RWPE2 (cell line): Measurements from ENCODE around the gene MT4.

ENCODE experiments used
- ATAC-seq: fragments of 200-7000 bp; cut with Tn5 transposase; 3 replicates; pipeline ENCODE4 v1.9.1; 2021; ENCODE audit warnings: low read depth
- DNase-seq: peaks from one replicate; pipeline ENCODE4 v3.0.0-alpha.2; 2020; ENCODE audit warnings: low spot score
- H3K27ac ChIP-seq: fragments of 450-650 bp; 2 replicates; pipeline ENCODE4 v1.5.1; 2017; ENCODE audit warnings: mild to moderate bottlenecking; ENCODE audit not compliant: poor library complexity, severe bottlenecking
- H3K27me3 ChIP-seq: fragments of 250-450 bp; sonication (Bioruptor Pico); 2 replicates; pipeline ENCODE4 v1.5.1; 2021; ENCODE audit warnings: mild to moderate bottlenecking, moderate library complexity; ENCODE audit not compliant: insufficient read depth, poor library complexity, severe bottlenecking
- H3K36me3 ChIP-seq: fragments of 250-450 bp; sonication (Bioruptor Pico); 2 replicates; pipeline ENCODE4 v1.5.1; 2020; ENCODE audit warnings: low read depth, mild to moderate bottlenecking, moderate library complexity
- H3K4me1 ChIP-seq: fragments of 250-450 bp; sonication (Bioruptor Pico); 2 replicates; pipeline ENCODE4 v1.5.1; 2021; ENCODE audit warnings: mild to moderate bottlenecking, moderate library complexity; ENCODE audit not compliant: insufficient read depth, poor library complexity, severe bottlenecking
- H3K4me3 ChIP-seq: fragments of 250-450 bp; sonication (Bioruptor Pico); 2 replicates; pipeline ENCODE4 v1.5.1; 2021; ENCODE audit warnings: mild to moderate bottlenecking, moderate library complexity; ENCODE audit not compliant: severe bottlenecking
- H3K9me3 ChIP-seq: fragments of 250-450 bp; sonication (Bioruptor Pico); 2 replicates; pipeline ENCODE4 v1.5.1; 2021; ENCODE audit warnings: mild to moderate bottlenecking, moderate library complexity; ENCODE audit not compliant: severe bottlenecking
- TF ChIP-seq, protein P1 (sequence below): fragments of 450-650 bp; IDR thresholded peaks from one replicate; pipeline ENCODE4 v1.5.1; 2017; ENCODE audit warnings: mild to moderate bottlenecking, moderate library complexity; ENCODE audit not compliant: poor library complexity, severe bottlenecking

MT4 gene

DNA sequence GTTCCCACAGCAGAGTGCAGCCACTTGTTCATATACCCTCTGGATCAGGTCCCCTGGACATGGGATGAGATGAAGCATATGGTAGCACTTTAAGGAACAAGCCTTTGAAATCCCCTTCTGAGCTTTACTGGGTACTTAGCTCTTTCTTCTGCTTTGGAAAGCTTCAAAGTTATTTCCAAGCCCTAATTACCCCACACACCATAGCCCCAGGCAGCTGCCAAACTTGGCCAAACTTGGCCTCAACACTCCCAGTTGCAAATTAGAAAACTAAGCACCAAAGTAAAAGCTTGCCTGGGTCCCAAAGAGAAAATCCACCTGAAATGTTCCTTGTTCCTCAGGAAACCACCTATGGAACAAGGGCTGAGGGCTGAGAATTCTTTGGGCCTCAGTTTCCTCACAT, 15.7 kb upstream of the MT4 start:
- no peak for DNase-seq
- no peak for ATAC-seq
- H3K4me3 ChIP-seq, result no peak overlapping the region
- H3K27me3 ChIP-seq, result no peaks in the 10 kb centered on the region
- H3K4me1 ChIP-seq, result peaks cover 22% of the 10 kb centered on the region
- TF ChIP-seq, protein P1, sequence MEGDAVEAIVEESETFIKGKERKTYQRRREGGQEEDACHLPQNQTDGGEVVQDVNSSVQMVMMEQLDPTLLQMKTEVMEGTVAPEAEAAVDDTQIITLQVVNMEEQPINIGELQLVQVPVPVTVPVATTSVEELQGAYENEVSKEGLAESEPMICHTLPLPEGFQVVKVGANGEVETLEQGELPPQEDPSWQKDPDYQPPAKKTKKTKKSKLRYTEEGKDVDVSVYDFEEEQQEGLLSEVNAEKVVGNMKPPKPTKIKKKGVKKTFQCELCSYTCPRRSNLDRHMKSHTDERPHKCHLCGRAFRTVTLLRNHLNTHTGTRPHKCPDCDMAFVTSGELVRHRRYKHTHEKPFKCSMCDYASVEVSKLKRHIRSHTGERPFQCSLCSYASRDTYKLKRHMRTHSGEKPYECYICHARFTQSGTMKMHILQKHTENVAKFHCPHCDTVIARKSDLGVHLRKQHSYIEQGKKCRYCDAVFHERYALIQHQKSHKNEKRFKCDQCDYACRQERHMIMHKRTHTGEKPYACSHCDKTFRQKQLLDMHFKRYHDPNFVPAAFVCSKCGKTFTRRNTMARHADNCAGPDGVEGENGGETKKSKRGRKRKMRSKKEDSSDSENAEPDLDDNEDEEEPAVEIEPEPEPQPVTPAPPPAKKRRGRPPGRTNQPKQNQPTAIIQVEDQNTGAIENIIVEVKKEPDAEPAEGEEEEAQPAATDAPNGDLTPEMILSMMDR, result no peak
- H3K27ac ChIP-seq, result no peak overlapping the region
- no peaks in the 10 kb centered on the region for H3K36me3 ChIP-seq
- H3K9me3 ChIP-seq, result no peaks in the 10 kb centered on the region

DNA sequence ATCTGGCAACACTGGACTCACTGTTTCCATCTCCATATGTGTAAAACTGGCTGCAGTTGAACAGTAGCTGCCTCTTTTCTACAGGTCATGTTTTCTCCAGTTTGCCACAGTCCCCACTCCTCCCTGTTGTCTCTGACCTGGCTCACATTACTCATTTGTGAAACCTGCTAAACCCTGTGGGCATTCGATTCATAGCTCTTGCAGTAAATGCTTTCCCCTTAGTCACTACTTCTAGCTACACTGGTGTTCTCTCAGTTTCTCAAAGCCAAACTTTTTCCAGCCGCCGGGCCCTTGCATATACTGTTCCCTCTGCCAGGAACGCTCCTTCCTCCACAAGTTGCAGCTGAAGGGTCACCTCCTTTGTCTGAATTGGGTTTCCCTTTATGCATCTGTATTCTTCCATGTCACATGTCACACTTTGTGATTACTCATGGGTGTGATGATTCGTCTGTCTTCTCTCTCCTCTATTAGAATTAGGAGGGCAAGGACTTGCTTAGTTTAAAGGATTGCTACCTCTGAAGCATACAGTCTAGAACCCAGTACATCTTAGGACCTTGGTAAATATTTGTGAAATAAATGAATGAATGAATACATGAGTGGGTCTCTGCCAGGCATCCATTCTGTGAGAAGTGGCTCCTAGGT, 15.0 kb upstream of the MT4 start:
- H3K4me1 ChIP-seq, result peaks cover 22% of the 10 kb centered on the region
- no peak for DNase-seq
- H3K9me3 ChIP-seq, result no peaks in the 10 kb centered on the region
- H3K4me3 ChIP-seq, result no peak overlapping the region
- H3K36me3 ChIP-seq, result no peaks in the 10 kb centered on the region
- no peaks in the 10 kb centered on the region for H3K27me3 ChIP-seq
- H3K27ac ChIP-seq, result no peak overlapping the region
- TF ChIP-seq, protein P1, result no peak
- no peak for ATAC-seq

DNA sequence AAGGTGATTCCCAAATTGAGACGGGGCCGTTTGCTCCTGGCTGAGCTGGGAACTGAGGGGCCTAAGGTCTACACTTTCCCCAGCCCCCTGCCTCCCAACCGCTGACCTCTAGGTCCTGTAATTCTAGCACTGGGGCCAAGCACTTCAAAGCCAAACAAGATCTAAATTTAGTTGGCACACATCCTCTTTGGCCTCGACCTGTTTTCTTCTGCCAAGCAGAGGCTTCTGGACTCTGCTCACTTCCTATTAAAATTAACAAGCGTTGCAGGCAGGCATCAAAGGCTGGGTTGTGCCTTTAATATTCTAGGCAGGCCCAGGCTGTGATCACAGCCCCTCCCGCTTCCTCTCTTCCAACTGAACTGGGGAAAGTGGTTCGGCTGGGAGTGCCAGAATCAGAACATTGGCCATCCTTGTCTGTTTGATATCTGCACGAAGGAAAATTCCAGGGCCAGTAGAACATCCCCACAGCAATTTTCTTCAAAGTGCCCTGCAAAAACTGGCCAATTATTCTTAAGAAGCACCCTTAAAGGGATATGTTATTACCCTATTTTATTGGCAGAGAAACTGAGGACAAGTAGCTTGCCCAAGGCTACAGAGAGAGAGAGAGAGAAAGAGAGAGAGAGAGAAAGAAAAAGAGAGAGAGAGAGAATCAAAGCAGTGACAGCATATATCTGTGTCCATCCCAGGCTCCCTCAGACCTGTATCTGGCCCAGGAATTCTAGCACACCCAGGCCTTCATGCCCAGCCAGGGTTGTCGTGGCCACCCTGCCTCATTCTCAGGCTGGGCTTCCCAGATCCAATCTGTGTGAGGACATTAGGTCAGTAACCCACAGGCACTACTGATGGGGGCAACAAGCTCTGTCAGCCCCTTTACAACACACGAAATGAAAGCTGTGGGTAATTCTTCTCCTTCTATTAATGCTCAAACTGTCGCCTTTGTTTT, 12.8 kb upstream of the MT4 start:
- Histone ChIP-seq H3K27ac (no peak overlapping the region), H3K4me1 (peaks cover 17% of the 10 kb centered on the region), H3K27me3 (no peaks in the 10 kb centered on the region), H3K9me3 (no peaks in the 10 kb centered on the region), H3K36me3 (no peaks in the 10 kb centered on the region), H3K4me3 (no peak overlapping the region)
- DNase-seq (no peak), ATAC-seq (no peak)
- TF ChIP-seq, protein P1, result no peak

DNA sequence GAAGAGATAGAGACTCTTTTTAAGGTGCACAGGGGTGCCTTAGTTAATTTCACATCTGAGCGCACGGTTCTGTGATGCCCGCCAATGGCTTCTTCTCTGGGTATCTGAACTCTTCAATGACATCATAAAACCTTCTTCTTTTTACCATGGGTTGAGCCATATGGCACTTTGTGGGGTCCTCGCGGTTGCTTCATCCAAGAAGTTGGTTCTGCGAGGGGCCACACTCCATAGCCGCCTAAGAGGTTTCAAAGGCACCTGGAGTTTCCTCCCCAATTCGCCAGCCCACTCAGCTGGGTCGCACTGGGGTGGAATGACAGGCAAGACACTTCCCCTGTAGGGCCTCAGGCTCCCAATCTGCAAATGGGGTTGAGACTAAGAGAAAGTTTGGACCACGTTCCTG, 10.4 kb upstream of the MT4 start:
- DNase-seq (no peak), ATAC-seq (no peak)
- TF ChIP-seq, protein P1, result no peak
- H3K4me1 ChIP-seq, result peaks cover 9% of the 10 kb centered on the region
- H3K4me3 ChIP-seq, result no peak overlapping the region
- no peaks in the 10 kb centered on the region for H3K36me3 ChIP-seq
- no peaks in the 10 kb centered on the region for H3K27me3 ChIP-seq
- no peaks in the 10 kb centered on the region for H3K9me3 ChIP-seq
- H3K27ac ChIP-seq, result no peak overlapping the region
